ENCODE data around the gene ZC3H13. TPM values are rescaled to one million over a fixed set of nuclear protein-coding genes. Genes with fewer than 3 reads are reported as not detected.

ZC3H13 gene
- total RNA-seq, 1 donor from 2014 or later, result 30.2 TPM

- no peaks in the 10 kb centered on the region for H3K36me3 ChIP-seq
- no peak overlapping the region for H3K4me3 ChIP-seq
- H3K27me3 ChIP-seq, result no peaks in the 10 kb centered on the region
- H3K4me1 ChIP-seq, result no peaks in the 10 kb centered on the region
- intact Hi-C loops (cut with DNase I), result no loop called here
- H3K9me3 ChIP-seq, result no peaks in the 10 kb centered on the region
- H3K27ac ChIP-seq, result no peak overlapping the region
- no peak for DNase-seq (ENCODE audit: extremely low spot score in 2 of 2)
- TF ChIP-seq POLR2AphosphoS5 (IDR thresholded peaks at IDR 0.05; ENCODE audit: insufficient read depth in 1 of 2, low read depth in 1 of 2) (no peak), POLR2A (IDR thresholded peaks at IDR 0.05) (no peak)
- TF ChIP-seq, protein P1, sequence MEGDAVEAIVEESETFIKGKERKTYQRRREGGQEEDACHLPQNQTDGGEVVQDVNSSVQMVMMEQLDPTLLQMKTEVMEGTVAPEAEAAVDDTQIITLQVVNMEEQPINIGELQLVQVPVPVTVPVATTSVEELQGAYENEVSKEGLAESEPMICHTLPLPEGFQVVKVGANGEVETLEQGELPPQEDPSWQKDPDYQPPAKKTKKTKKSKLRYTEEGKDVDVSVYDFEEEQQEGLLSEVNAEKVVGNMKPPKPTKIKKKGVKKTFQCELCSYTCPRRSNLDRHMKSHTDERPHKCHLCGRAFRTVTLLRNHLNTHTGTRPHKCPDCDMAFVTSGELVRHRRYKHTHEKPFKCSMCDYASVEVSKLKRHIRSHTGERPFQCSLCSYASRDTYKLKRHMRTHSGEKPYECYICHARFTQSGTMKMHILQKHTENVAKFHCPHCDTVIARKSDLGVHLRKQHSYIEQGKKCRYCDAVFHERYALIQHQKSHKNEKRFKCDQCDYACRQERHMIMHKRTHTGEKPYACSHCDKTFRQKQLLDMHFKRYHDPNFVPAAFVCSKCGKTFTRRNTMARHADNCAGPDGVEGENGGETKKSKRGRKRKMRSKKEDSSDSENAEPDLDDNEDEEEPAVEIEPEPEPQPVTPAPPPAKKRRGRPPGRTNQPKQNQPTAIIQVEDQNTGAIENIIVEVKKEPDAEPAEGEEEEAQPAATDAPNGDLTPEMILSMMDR (IDR thresholded peaks at IDR 0.05), result no peak
Observed at GRCh38 chr13:46087481-46087880, 34.9 kb upstream of the ZC3H13 start.

DNA sequence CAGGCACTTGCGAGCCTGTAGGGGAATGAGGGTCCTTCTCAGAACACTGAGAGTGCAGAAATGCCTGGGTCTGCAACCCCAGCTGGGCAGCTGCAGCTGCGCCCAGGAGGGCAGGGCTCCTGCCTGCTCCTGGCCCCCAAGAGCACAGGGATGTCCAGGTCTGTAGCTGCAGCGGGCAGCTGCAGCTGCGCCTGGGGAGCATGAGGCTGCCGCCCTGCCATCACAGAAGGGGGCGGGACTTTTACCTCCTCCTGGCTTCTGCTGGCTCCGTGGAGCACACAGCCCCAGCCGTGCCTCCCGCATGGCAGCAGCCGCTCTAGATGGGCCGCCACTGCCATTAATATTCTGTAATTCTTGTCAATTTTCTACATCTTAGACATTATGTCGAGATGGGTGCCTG, 34.4 kb upstream of the ZC3H13 start:
- no peak for DNase-seq (ENCODE audit: extremely low spot score in 2 of 2)
- H3K4me3 ChIP-seq, result no peak overlapping the region
- H3K9me3 ChIP-seq, result no peaks in the 10 kb centered on the region
- no peak overlapping the region for H3K27ac ChIP-seq
- no peak for TF ChIP-seq POLR2A (IDR thresholded peaks at IDR 0.05)
- TF ChIP-seq, protein P1 (IDR thresholded peaks at IDR 0.05), result no peak
- no peak for TF ChIP-seq POLR2AphosphoS5 (IDR thresholded peaks at IDR 0.05; ENCODE audit: insufficient read depth in 1 of 2, low read depth in 1 of 2)
- H3K4me1 ChIP-seq, result no peaks in the 10 kb centered on the region
- no peaks in the 10 kb centered on the region for H3K27me3 ChIP-seq
- intact Hi-C loops (cut with DNase I), result no loop called here
- no peaks in the 10 kb centered on the region for H3K36me3 ChIP-seq

GRCh38 chr13:46086421-46086922, 33.9 kb upstream of the ZC3H13 start:
- Histone ChIP-seq H3K4me3 (no peak overlapping the region), H3K27me3 (no peaks in the 10 kb centered on the region), H3K27ac (no peak overlapping the region), H3K9me3 (no peaks in the 10 kb centered on the region), H3K36me3 (no peaks in the 10 kb centered on the region), H3K4me1 (no peaks in the 10 kb centered on the region)
- TF ChIP-seq POLR2AphosphoS5 (IDR thresholded peaks at IDR 0.05; ENCODE audit: insufficient read depth in 1 of 2, low read depth in 1 of 2), result no peak
- TF ChIP-seq, protein P1 (IDR thresholded peaks at IDR 0.05), result no peak
- TF ChIP-seq POLR2A (IDR thresholded peaks at IDR 0.05), result no peak
- intact Hi-C loops (cut with DNase I), result no loop called here
- DNase-seq (ENCODE audit: extremely low spot score in 2 of 2), result no peak

GRCh38 chr13:46085737-46086136, 33.2 kb upstream of the ZC3H13 start:
- TF ChIP-seq, protein P1 (IDR thresholded peaks at IDR 0.05), result no peak
- no peak for TF ChIP-seq POLR2A (IDR thresholded peaks at IDR 0.05)
- no peak for TF ChIP-seq POLR2AphosphoS5 (IDR thresholded peaks at IDR 0.05; ENCODE audit: insufficient read depth in 1 of 2, low read depth in 1 of 2)
- no peaks in the 10 kb centered on the region for H3K9me3 ChIP-seq
- H3K4me1 ChIP-seq, result no peaks in the 10 kb centered on the region
- no peak overlapping the region for H3K27ac ChIP-seq
- intact Hi-C loops (cut with DNase I), result no loop called here
- DNase-seq (ENCODE audit: extremely low spot score in 2 of 2), result no peak
- no peak overlapping the region for H3K4me3 ChIP-seq
- H3K27me3 ChIP-seq, result no peaks in the 10 kb centered on the region
- H3K36me3 ChIP-seq, result no peaks in the 10 kb centered on the region

GRCh38 chr13:46082324-46082723, 29.8 kb upstream of the ZC3H13 start:
- no peak for DNase-seq (ENCODE audit: extremely low spot score in 2 of 2)
- intact Hi-C loops (cut with DNase I), result no loop called here
- no peaks in the 10 kb centered on the region for H3K27me3 ChIP-seq
- H3K9me3 ChIP-seq, result no peaks in the 10 kb centered on the region
- TF ChIP-seq, protein P1 (IDR thresholded peaks at IDR 0.05), result no peak
- TF ChIP-seq POLR2A (IDR thresholded peaks at IDR 0.05) (no peak), POLR2AphosphoS5 (IDR thresholded peaks at IDR 0.05; ENCODE audit: insufficient read depth in 1 of 2, low read depth in 1 of 2) (no peak)
- no peaks in the 10 kb centered on the region for H3K4me1 ChIP-seq
- no peak overlapping the region for H3K4me3 ChIP-seq
- no peak overlapping the region for H3K27ac ChIP-seq
- H3K36me3 ChIP-seq, result no peaks in the 10 kb centered on the region

Data from vagina (tissue), 2 donors.